Karpas-422 (cell line): ENCODE data around the gene CRTAP. TPM values are rescaled to one million over a fixed set of nuclear protein-coding genes. Genes with fewer than 3 reads are reported as not detected.
"Not testable (repeated sequence)": the region's sequence is repeated elsewhere in the genome, so short reads cannot be mapped to it uniquely, and the experiment has no call there.

Experiments
- DNase-seq: peaks from one replicate; pipeline ENCODE4 v3.0.0-alpha.2; 2015
- H2AFZ ChIP-seq: fragments of 200-600 bp; sonication (generic); 2 replicates; pipeline ENCODE4 v1.6.1; 2014; ENCODE audit warnings: antibody characterized with exemption, low read length, mixed read lengths
- H3K27ac ChIP-seq: fragments of 200-600 bp; sonication (generic); 2 replicates; pipeline ENCODE4 v1.5.1; 2014; ENCODE audit warnings: mild to moderate bottlenecking, low read length, moderate library complexity
- H3K27me3 ChIP-seq: fragments of 200-600 bp; sonication (generic); 2 replicates; pipeline ENCODE4 v1.6.1; 2014; ENCODE audit warnings: low read length, mixed read lengths
- H3K36me3 ChIP-seq: fragments of 200-600 bp; sonication (generic); 2 replicates; pipeline ENCODE4 v1.6.1; 2014; ENCODE audit warnings: low read length, mixed read lengths; ENCODE audit not compliant: insufficient read depth
- H3K4me1 ChIP-seq: fragments of 200-600 bp; sonication (generic); 2 replicates; pipeline ENCODE4 v1.6.1; 2014; ENCODE audit warnings: mild to moderate bottlenecking, low read length, mixed read lengths
- H3K4me2 ChIP-seq: fragments of 200-600 bp; sonication (generic); 2 replicates; pipeline ENCODE4 v1.6.1; 2014; ENCODE audit warnings: low read length, low read depth, mild to moderate bottlenecking; ENCODE audit not compliant: poor library complexity, severe bottlenecking
- H3K4me3 ChIP-seq: fragments of 200-600 bp; sonication (generic); 2 replicates; pipeline ENCODE4 v1.5.1; 2014; ENCODE audit warnings: mild to moderate bottlenecking, antibody characterized with exemption, low read length, mixed read lengths
- H3K79me2 ChIP-seq: fragments of 200-600 bp; sonication (generic); 2 replicates; pipeline ENCODE4 v1.6.1; 2014; ENCODE audit warnings: mild to moderate bottlenecking, low read length, mixed read lengths
- H3K9ac ChIP-seq: fragments of 200-600 bp; sonication (generic); 2 replicates; pipeline ENCODE4 v1.6.0; 2014; ENCODE audit warnings: low read length
- H3K9me2 ChIP-seq: fragments of 200-600 bp; sonication (generic), shearing (Covaris generic); replicated peaks from 2 replicates; pipeline ENCODE4 v1.6.0; 2014; ENCODE audit warnings: mild to moderate bottlenecking, low read length, moderate library complexity; ENCODE audit not compliant: insufficient read depth
- H3K9me3 ChIP-seq: fragments of 300-700, 200-600 bp; sonication (generic); 2 replicates; pipeline ENCODE4 v1.6.1; 2014; ENCODE audit warnings: low read length, mixed read lengths
- H4K20me1 ChIP-seq: fragments of 200-600 bp; sonication (generic); 2 replicates; pipeline ENCODE4 v1.6.1; 2014; ENCODE audit warnings: mild to moderate bottlenecking, antibody characterized with exemption, low read length, low read depth; ENCODE audit not compliant: insufficient read depth
- total RNA-seq: library from RNA; depleted of rRNA; stranded (reverse); fragments of >200 nt; shearing (Covaris generic); gene quantifications from 2 replicates; pipeline ENCODE4 v1.2.3, GENCODE V29; 2014; ENCODE audit warnings: low replicate concordance; rRNA removed

CRTAP gene
- total RNA-seq, result 33.9 and 72.5 TPM in 2 replicates

DNA sequence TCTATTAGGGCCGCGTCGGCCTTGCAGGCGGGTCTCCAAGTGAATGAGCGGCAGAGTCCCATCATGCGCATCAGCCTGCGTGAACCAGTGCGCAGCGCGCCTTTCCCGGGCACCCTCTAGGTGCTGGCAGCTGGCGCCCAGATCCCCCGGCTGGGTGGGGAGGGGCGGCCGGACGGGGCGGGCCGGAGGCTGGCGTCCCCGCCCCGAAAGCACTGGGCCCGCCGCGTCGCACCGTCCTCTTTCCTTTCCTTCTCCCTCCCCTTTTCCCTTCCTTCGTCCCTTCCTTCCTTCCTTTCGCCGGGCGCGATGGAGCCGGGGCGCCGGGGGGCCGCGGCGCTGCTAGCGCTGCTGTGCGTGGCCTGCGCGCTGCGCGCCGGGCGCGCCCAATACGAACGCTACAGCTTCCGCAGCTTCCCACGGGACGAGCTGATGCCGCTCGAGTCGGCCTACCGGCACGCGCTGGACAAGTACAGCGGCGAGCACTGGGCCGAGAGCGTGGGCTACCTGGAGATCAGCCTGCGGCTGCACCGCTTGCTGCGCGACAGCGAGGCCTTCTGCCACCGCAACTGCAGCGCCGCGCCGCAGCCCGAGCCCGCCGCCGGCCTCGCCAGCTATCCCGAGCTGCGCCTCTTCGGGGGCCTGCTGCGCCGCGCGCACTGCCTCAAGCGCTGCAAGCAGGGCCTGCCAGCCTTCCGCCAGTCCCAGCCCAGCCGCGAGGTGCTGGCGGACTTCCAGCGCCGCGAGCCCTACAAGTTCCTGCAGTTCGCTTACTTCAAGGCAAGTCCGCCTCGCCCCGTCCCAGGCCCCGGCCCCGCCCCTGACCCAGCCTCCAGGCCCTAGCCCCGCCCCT is at the start of gene CRTAP:
Gene CRTAP, plus strand, starts transcription at position 243 of the 850 bp plus-strand sequence. Its CDS starts 64 bp downstream, at position 307.
- H3K9me2 ChIP-seq, result no peaks in the 10 kb centered on the region
- no peaks in the 10 kb centered on the region for H4K20me1 ChIP-seq
- H2AFZ ChIP-seq, result peak within 1 kb of the TSS; percentile 65
- H3K27ac ChIP-seq, result peak within 1 kb of the TSS; percentile 87
- no peaks in the 10 kb centered on the region for H3K9me3 ChIP-seq
- peak within 1 kb of the TSS; percentile 91 for H3K4me2 ChIP-seq
- peaks cover 29% of the 10 kb centered on the region for H3K4me1 ChIP-seq
- H3K4me3 ChIP-seq, result peak within 1 kb of the TSS; percentile 76
- H3K27me3 ChIP-seq, result no peaks in the 10 kb centered on the region
- peak; percentile 98 for DNase-seq
- H3K9ac ChIP-seq, result peak within 1 kb of the TSS; percentile 91
- H3K79me2 ChIP-seq, result peaks cover 43% of the 10 kb centered on the region
- H3K36me3 ChIP-seq, result no peaks in the 10 kb centered on the region

DNA sequence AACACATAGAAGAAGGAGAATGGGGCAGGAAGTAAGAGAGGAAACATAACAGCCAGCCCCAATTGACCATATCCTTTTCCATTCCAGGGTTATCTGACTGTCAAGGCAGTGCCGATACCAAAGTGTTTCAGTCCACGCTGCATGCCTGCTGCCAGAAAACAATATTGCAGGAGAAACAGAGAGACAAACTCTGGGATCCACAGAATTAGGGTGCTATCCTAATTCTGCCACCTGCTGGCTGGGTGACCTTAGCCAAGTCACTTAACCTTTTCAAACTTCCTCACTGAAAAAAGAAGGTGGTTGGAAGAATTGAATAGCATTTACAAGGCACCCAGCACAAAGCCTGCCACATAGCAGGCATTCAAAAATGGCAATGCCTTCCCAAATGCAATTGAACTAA is 48.9 kb upstream of the CRTAP start:
- peak; percentile 59 for DNase-seq
- Histone ChIP-seq H3K4me2 (no peak overlapping the region), H4K20me1 (no peaks in the 10 kb centered on the region), H3K36me3 (peaks cover 12% of the 10 kb centered on the region), H2AFZ (no peak overlapping the region), H3K4me3 (no peak overlapping the region), H3K9me2 (no peaks in the 10 kb centered on the region), H3K4me1 (peaks cover 21% of the 10 kb centered on the region), H3K27ac (no peak overlapping the region), H3K79me2 (peaks cover 3% of the 10 kb centered on the region; the same call in 1 of the 2 replicates), H3K27me3 (no peaks in the 10 kb centered on the region), H3K9me3 (no peaks in the 10 kb centered on the region), H3K9ac (no peak overlapping the region)

DNA sequence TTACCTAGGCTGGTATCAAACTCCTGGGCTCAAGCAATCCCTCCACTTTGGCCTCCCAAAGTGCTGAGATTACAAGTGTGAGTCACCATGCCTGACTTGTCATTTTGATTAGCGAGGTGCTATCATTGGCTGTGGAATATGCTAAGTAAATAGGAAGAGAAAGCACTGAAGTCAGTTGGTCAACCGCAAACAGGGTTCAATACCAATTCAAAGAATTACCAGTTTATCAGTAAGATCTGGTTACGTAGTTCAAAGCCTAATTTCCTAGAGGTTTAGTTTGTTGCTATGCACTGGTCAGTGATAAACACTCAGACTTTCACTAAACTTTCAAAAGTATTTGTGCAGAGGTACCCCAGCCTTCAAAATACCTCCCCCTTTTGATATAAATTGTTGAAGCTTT is 46.3 kb upstream of the CRTAP start:
- H2AFZ ChIP-seq, result no peak overlapping the region
- H3K9ac ChIP-seq, result no peak overlapping the region
- H3K79me2 ChIP-seq, result peaks cover 21% of the 10 kb centered on the region
- H3K9me2 ChIP-seq, result no peaks in the 10 kb centered on the region
- H3K4me2 ChIP-seq, result no peak overlapping the region
- H3K4me3 ChIP-seq, result no peak overlapping the region
- DNase-seq, result no peak
- H3K27ac ChIP-seq, result no peak overlapping the region
- H3K4me1 ChIP-seq, result no peaks in the 10 kb centered on the region; the same call in 1 of the 2 replicates
- H4K20me1 ChIP-seq, result no peaks in the 10 kb centered on the region
- no peaks in the 10 kb centered on the region for H3K9me3 ChIP-seq
- H3K36me3 ChIP-seq, result peaks cover 8% of the 10 kb centered on the region
- H3K27me3 ChIP-seq, result no peaks in the 10 kb centered on the region

DNA sequence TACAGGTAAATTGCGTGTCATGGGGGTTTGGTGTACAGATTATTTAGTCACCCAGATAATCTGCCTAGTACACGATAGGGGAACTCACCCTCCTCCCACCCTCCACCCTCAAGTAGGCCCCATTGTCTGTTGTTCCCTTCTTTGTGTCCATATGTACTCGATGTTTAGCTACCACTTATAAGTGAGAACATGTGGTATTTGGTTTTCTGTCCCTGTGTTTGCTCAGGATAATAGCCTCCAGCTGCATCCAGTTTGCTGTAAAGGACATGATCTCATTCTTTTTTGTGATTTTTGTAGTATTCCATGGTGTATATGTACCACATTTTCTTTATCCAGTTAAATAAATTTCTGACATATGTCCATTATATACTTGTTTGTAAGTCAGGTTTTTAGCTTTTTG is 44.0 kb upstream of the CRTAP start:
- H4K20me1 ChIP-seq, H3K27me3 ChIP-seq, H3K27ac ChIP-seq, H3K36me3 ChIP-seq, H3K4me3 ChIP-seq, H3K4me2 ChIP-seq, H2AFZ ChIP-seq, DNase-seq, H3K9ac ChIP-seq, H3K9me2 ChIP-seq, H3K9me3 ChIP-seq, H3K4me1 ChIP-seq: not testable (repeated sequence)
- peaks cover 33% of the 10 kb centered on the region for H3K79me2 ChIP-seq

- H3K4me2 ChIP-seq, result no peak overlapping the region
- no peak overlapping the region for H2AFZ ChIP-seq
- no peaks in the 10 kb centered on the region for H3K9me2 ChIP-seq
- H3K79me2 ChIP-seq, result peaks cover 42% of the 10 kb centered on the region
- H3K36me3 ChIP-seq, result peaks cover 8% of the 10 kb centered on the region
- no peak overlapping the region for H3K27ac ChIP-seq
- H4K20me1 ChIP-seq, result no peaks in the 10 kb centered on the region
- no peaks in the 10 kb centered on the region for H3K27me3 ChIP-seq
- H3K4me3 ChIP-seq, result no peak overlapping the region
- H3K9me3 ChIP-seq, result no peaks in the 10 kb centered on the region
- no peak overlapping the region for H3K9ac ChIP-seq
- no peaks in the 10 kb centered on the region for H3K4me1 ChIP-seq
- DNase-seq, result no peak
Measured at GRCh38 chr3:33071181-33071580, 42.6 kb upstream of the CRTAP start.

GRCh38 chr3:33071946-33072345 is 41.9 kb upstream of the CRTAP start:
- Histone ChIP-seq H4K20me1 (no peaks in the 10 kb centered on the region), H3K36me3 (peaks cover 8% of the 10 kb centered on the region; the same call in 1 of the 2 replicates), H3K4me1 (no peaks in the 10 kb centered on the region)

DNA sequence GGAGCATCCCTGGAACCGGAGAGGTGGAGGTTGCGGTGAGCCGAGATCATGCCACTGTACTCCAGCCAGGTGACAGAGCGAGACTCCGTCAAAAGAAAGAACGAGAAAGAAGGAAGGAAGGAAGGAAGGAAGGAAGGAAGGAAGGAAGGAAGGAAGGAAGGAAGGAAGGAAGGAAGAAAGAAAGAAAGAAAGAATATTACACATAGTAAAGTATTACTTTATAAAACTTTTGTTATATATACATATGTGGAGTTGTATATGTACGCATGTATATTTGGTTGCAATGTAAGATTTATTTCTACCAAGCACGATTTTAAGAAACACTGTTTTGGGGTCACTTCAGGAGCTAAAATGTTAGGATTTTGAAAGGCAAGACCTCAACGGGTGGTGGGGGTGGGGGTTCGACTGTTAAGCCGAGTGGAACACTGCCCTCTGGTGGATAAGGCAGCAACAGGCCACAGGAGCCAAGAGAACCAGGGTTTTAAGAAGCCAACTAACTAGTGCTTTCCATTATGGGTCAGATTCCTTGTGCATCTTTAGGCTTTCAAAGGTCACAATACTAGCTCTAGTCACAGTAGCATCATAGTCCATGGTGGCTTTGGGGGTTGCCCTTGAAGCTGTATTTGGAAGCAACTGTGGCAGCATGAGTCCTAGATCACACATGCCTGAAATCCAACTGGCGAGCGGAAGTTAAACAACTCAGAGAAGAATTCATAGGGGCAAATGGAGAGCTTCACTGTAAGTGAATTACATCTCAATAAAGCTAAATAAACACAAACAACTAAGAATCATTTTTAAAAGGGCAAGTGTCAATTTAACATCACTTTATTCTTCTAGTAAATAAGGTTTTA is 39.4 kb upstream of the CRTAP start:
- DNase-seq, result peak; percentile 92
- H3K4me3 ChIP-seq, result no peak overlapping the region

More at GRCh38 chr3:33071946-33072345, 41.9 kb upstream of the CRTAP start:
- Histone ChIP-seq H3K4me3 (no peak overlapping the region), H3K27ac (no peak overlapping the region), H3K79me2 (peaks cover 47% of the 10 kb centered on the region), H2AFZ (no peak overlapping the region), H3K9me3 (no peaks in the 10 kb centered on the region), H3K4me2 (no peak overlapping the region), H3K27me3 (no peaks in the 10 kb centered on the region), H3K9me2 (no peaks in the 10 kb centered on the region), H3K9ac (no peak overlapping the region)
- DNase-seq, result no peak

GRCh38 chr3:33075995-33076394 is 37.8 kb upstream of the CRTAP start:
- Histone ChIP-seq H2AFZ (no peak overlapping the region), H3K79me2 (peaks cover 72% of the 10 kb centered on the region), H3K36me3 (no peaks in the 10 kb centered on the region), H3K4me2 (no peak overlapping the region), H3K27me3 (no peaks in the 10 kb centered on the region), H4K20me1 (no peaks in the 10 kb centered on the region), H3K9ac (no peak overlapping the region), H3K4me3 (no peak overlapping the region), H3K9me3 (no peaks in the 10 kb centered on the region), H3K4me1 (no peaks in the 10 kb centered on the region), H3K9me2 (no peaks in the 10 kb centered on the region), H3K27ac (no peak overlapping the region)
- DNase-seq, result no peak

More for the DNA sequence above, 39.4 kb upstream of the CRTAP start:
- no peaks in the 10 kb centered on the region for H3K36me3 ChIP-seq
- H3K9me3 ChIP-seq, result no peaks in the 10 kb centered on the region
- no peak overlapping the region for H3K9ac ChIP-seq
- H4K20me1 ChIP-seq, result no peaks in the 10 kb centered on the region
- no peaks in the 10 kb centered on the region for H3K9me2 ChIP-seq
- H3K27me3 ChIP-seq, result no peaks in the 10 kb centered on the region
- H3K4me2 ChIP-seq, result no peak overlapping the region
- no peak overlapping the region for H3K27ac ChIP-seq
- no peak overlapping the region for H2AFZ ChIP-seq
- no peaks in the 10 kb centered on the region for H3K4me1 ChIP-seq
- peaks cover 64% of the 10 kb centered on the region for H3K79me2 ChIP-seq
